Measurements from ENCODE around the gene PRB3. TPM values are rescaled to one million over a fixed set of nuclear protein-coding genes. Genes with fewer than 3 reads are reported as not detected.

Gene PRB3
- total RNA-seq, result not detected

DNA sequence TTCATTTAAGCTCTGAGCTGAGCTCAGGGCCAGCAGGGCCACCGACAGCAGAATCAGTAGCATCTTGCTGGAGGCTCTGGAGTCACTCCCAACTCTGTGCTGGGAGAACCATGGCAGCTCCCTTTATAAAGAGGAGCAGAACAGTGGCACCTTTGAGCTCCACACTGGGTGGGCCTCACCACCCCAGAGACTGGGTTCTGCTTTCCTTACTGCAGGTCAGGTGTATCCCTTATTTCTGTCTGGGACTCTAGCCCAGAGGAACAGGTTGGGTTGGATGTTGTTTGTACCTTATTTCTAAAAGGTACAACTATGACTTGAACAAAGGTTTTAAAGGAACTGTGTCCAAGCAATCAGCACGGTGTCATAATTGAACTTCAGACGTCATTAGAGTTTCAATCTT lies at the start of gene PRB3:
Gene PRB3, minus strand, starts transcription at position 101 of the 400 bp plus-strand sequence. Its CDS starts 38 bp downstream, at position 63.
- Mint-ChIP-seq H3K9me3 (no peaks in the 10 kb centered on the region), H3K4me1 (no peaks in the 10 kb centered on the region), H3K27me3 (no peaks in the 10 kb centered on the region), H3K4me3 (no peak within 1 kb of the TSS), H3K27ac (no peak within 1 kb of the TSS), H3K36me3 (no peaks in the 10 kb centered on the region)
- DNase-seq (no peak), ATAC-seq (ENCODE audit: low read depth) (no peak)
- POLR2A ChIA-PET, result no interaction called here

DNA sequence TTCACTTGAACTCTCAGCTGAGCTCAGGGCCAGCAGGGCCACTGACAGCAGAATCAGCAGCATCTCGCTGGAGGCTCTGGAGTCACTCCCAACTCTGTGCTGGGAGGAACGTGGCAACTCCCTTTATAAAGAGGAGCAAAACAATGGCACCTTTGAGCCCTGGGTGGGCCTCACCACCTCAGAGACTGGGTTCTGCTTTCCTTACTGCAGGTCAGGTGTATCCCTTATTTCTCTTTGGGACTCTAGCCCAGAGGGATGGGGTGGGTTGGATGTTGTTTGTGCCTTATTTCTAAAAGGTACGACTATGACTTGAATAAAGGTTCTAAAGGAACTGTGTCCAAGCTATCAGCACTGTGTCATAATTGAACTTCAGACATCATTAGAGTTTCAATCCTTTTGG lies 40.8 kb upstream of the PRB3 start, which contains the start of gene PRB4:
Gene PRB4, minus strand, starts transcription at position 101 of the 400 bp plus-strand sequence. Its CDS starts 38 bp downstream, at position 63.
- Mint-ChIP-seq H3K27ac (no peak within 1 kb of the TSS), H3K4me1 (no peaks in the 10 kb centered on the region), H3K36me3 (no peaks in the 10 kb centered on the region), H3K9me3 (peaks cover 2% of the 10 kb centered on the region), H3K27me3 (no peaks in the 10 kb centered on the region), H3K4me3 (no peak within 1 kb of the TSS)
- ATAC-seq (ENCODE audit: low read depth) (no peak), DNase-seq (no peak)
- POLR2A ChIA-PET, result no interaction called here

DNA sequence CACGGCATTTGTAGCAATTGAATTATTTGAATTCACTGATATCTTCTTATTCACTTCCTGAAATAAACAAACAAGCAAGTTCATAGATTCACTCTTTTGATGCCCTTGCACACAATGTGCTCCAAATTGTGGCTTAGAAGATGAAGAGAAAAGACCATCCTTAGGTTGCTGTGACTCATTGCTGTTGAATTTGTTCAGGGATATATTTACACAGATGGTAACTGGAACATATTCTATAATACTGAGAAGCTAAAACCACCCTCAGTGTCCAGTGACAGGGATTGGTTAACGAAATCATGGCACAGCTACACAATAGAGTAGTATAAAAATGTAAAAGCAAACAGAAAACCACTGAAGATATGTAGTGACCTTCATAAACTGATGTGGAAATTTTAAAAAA lies 37.6 kb upstream of the PRB3 start:
- H3K27ac Mint-ChIP-seq, result no peak overlapping the region
- H3K4me3 Mint-ChIP-seq, result no peak overlapping the region
- no peak for ATAC-seq (ENCODE audit: low read depth)

DNA sequence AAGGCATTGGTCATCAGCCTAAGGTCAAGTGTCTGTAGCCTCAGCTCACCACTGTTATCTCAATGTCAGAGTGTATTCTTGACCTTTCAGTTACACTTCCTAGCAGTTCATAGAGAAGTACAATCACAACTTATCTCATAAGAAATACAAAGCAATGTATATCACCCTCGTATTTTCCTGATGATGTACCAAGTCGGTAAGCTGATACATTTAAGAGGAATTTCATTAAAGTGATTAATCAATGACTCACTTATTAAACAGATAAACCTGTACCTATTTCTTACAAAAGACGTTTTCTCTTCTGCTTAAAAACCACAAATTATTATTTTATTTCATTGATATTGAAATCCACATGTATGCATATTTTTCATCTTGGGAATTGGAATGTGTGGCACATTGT lies 3.9 kb upstream of the PRB3 start:
- H3K4me1 Mint-ChIP-seq, result no peaks in the 10 kb centered on the region
- POLR2A ChIA-PET, result no interaction called here
- DNase-seq (no peak), ATAC-seq (ENCODE audit: low read depth) (no peak)
- H3K4me3 Mint-ChIP-seq, result no peak overlapping the region
- H3K27me3 Mint-ChIP-seq, result no peaks in the 10 kb centered on the region
- no peaks in the 10 kb centered on the region for H3K36me3 Mint-ChIP-seq
- H3K9me3 Mint-ChIP-seq, result no peaks in the 10 kb centered on the region
- H3K27ac Mint-ChIP-seq, result no peak overlapping the region

More for the DNA sequence above, 37.6 kb upstream of the PRB3 start:
- DNase-seq, result no peak
- no peaks in the 10 kb centered on the region for H3K27me3 Mint-ChIP-seq
- H3K36me3 Mint-ChIP-seq, result no peaks in the 10 kb centered on the region
- H3K9me3 Mint-ChIP-seq, result peaks cover 2% of the 10 kb centered on the region
- H3K4me1 Mint-ChIP-seq, result no peaks in the 10 kb centered on the region
- POLR2A ChIA-PET, result no interaction called here

GRCh38 chr12:11264501-11264900 lies 5.0 kb downstream of the PRB3 start:
- peaks cover 5% of the 10 kb centered on the region for H3K9me3 Mint-ChIP-seq
- no peak for DNase-seq
- no peaks in the 10 kb centered on the region for H3K4me1 Mint-ChIP-seq
- ATAC-seq (ENCODE audit: low read depth), result no peak
- peaks cover 7% of the 10 kb centered on the region for H3K27me3 Mint-ChIP-seq
- no peak overlapping the region for H3K27ac Mint-ChIP-seq
- POLR2A ChIA-PET, result no interaction called here
- no peak overlapping the region for H3K4me3 Mint-ChIP-seq
- H3K36me3 Mint-ChIP-seq, result no peaks in the 10 kb centered on the region

GRCh38 chr12:11246489-11246888 lies 23.0 kb downstream of the PRB3 start:
- Mint-ChIP-seq H3K4me1 (no peaks in the 10 kb centered on the region), H3K9me3 (peaks cover 1% of the 10 kb centered on the region), H3K36me3 (no peaks in the 10 kb centered on the region), H3K27ac (no peak overlapping the region), H3K4me3 (no peak overlapping the region), H3K27me3 (peaks cover 2% of the 10 kb centered on the region)
- ATAC-seq (ENCODE audit: low read depth) (no peak), DNase-seq (no peak)
- POLR2A ChIA-PET, result no interaction called here

- Mint-ChIP-seq H3K36me3 (no peaks in the 10 kb centered on the region), H3K27me3 (no peaks in the 10 kb centered on the region), H3K9me3 (peaks cover 1% of the 10 kb centered on the region), H3K4me3 (no peak overlapping the region), H3K4me1 (no peaks in the 10 kb centered on the region), H3K27ac (no peak overlapping the region)
- DNase-seq (no peak), ATAC-seq (ENCODE audit: low read depth) (no peak)
- POLR2A ChIA-PET, result no interaction called here
These were observed 26.9 kb downstream of the PRB3 start for GRCh38 chr12:11242656-11243055.

DNA sequence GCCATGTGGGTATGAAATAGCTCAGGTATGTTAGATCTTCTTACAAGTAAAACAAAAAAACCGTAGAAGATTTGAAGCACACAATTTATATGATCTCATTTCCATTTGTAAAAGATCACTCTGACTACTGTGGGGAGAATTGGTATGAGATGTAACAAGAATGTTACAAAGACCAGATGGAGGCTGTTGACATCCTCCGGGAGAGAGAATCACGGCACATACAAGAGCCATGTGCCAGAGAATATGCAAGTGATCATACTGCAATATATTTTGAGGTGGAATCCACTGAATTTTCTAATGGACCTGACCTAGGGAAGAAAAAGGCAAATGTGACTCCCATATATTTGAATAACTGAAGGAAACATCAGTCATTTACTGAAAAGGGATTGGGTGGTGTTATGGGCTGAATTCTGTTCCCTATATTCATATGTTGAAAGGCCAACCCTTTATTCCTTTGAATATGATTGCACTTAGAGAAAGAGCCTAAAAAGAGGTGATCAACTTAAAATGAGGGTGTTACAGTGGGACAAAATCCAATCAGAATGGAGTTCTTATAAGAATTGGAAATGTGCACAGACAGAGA lies 29.1 kb downstream of the PRB3 start:
- H3K27ac Mint-ChIP-seq, result no peak overlapping the region
- POLR2A ChIA-PET, result no interaction called here
- H3K4me3 Mint-ChIP-seq, result no peak overlapping the region
- ATAC-seq (ENCODE audit: low read depth), result no peak
- no peaks in the 10 kb centered on the region for H3K36me3 Mint-ChIP-seq
- no peaks in the 10 kb centered on the region for H3K4me1 Mint-ChIP-seq
- H3K9me3 Mint-ChIP-seq, result peaks cover 3% of the 10 kb centered on the region
- DNase-seq, result no peak
- no peaks in the 10 kb centered on the region for H3K27me3 Mint-ChIP-seq

DNA sequence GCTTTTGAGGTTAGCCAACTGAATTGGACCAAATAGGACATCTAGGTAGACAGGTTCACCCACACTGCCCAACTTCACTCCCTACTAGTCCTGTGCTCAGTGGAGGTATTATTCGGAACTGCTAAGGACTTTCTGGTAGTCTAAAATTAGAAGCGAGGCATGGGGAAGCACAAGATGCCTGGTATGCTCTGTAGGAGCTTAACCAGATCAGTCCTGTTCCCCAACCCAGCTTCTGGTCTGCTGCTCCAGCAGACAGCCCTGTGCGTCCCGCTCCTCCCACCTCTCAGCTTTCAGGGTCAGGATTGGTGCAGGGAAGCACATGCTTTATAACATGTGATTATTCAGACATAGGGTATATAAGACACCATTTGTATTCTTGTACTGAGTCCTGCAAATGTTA lies 31.2 kb downstream of the PRB3 start:
- POLR2A ChIA-PET, result no interaction called here
- no peak overlapping the region for H3K4me3 Mint-ChIP-seq
- ATAC-seq (ENCODE audit: low read depth) (no peak), DNase-seq (no peak)
- H3K9me3 Mint-ChIP-seq, result peaks cover 4% of the 10 kb centered on the region
- H3K27me3 Mint-ChIP-seq, result no peaks in the 10 kb centered on the region
- no peak overlapping the region for H3K27ac Mint-ChIP-seq
- H3K4me1 Mint-ChIP-seq, result no peaks in the 10 kb centered on the region
- no peaks in the 10 kb centered on the region for H3K36me3 Mint-ChIP-seq

DNA sequence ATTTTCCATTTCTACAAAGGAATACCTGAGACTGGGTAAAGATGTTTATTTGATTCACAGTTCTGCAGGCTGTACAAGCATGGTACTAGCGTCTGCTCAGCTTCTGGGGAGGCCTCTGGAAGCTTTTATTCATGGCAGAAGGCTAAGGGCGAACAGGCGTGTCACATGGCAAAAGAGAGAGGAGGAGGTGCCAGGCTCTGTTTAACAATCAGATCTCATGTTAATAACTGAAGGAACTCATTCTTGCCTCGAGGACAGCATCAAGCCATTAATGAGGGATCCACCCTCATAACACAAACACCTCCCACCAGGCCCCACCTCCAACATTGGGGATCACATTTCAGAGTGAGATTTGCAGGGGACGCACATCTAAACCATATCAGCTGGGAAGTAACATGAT lies 36.0 kb downstream of the PRB3 start:
- Mint-ChIP-seq H3K9me3 (peaks cover 2% of the 10 kb centered on the region), H3K27ac (no peak overlapping the region), H3K36me3 (no peaks in the 10 kb centered on the region), H3K4me3 (no peak overlapping the region), H3K4me1 (no peaks in the 10 kb centered on the region), H3K27me3 (no peaks in the 10 kb centered on the region)
- no peak for ATAC-seq (ENCODE audit: low read depth)
- no peak for DNase-seq
- POLR2A ChIA-PET, result no interaction called here

- ATAC-seq (ENCODE audit: low read depth) (no peak), DNase-seq (peak; percentile 27)
- peaks cover 4% of the 10 kb centered on the region for H3K27me3 Mint-ChIP-seq
- H3K36me3 Mint-ChIP-seq, result no peaks in the 10 kb centered on the region
- no peaks in the 10 kb centered on the region for H3K4me1 Mint-ChIP-seq
- no peaks in the 10 kb centered on the region for H3K9me3 Mint-ChIP-seq
- no peak overlapping the region for H3K4me3 Mint-ChIP-seq
- no peak overlapping the region for H3K27ac Mint-ChIP-seq
- POLR2A ChIA-PET, result no interaction called here
These were observed 41.1 kb downstream of the PRB3 start for GRCh38 chr12:11228296-11228879.

GRCh38 chr12:11227373-11227772 lies 42.1 kb downstream of the PRB3 start:
- Mint-ChIP-seq H3K9me3 (no peaks in the 10 kb centered on the region), H3K4me3 (no peak overlapping the region), H3K36me3 (no peaks in the 10 kb centered on the region), H3K27me3 (peaks cover 4% of the 10 kb centered on the region), H3K4me1 (no peaks in the 10 kb centered on the region), H3K27ac (no peak overlapping the region)
- POLR2A ChIA-PET, result no interaction called here
- DNase-seq (no peak), ATAC-seq (ENCODE audit: low read depth) (no peak)

Measured in activated naive CD8-positive, alpha-beta T cell treated with anti-CD3 and anti-CD28 coated beads, Interleukin-2, amount 10 ng/mL, durations not matched to agents 7 days and 5 days (primary cell).